ENCODE measurements around the gene PRKAR1A.

- TF ChIP-seq CTCF (IDR thresholded peaks at IDR 0.05) = no peak
- TF ChIP-seq POLR2A (IDR thresholded peaks at IDR 0.05) = no peak
Observed at GRCh38 chr17:68514831-68515635, 2.8 kb downstream of the PRKAR1A start.
